HepG2 (cell line): ENCODE data around the gene PLEKHG5. TPM values are rescaled to one million over a fixed set of nuclear protein-coding genes. Genes with fewer than 3 reads are reported as not detected.

Experiments
- CHD4 ChIP-seq: fragments of 200-600 bp; sonication (generic); IDR thresholded peaks from 2 replicates; pipeline ENCODE4 v1.7.0; 2017; ENCODE audit warnings: mild to moderate bottlenecking, low read length, borderline replicate concordance
- ELF4 ChIP-seq: sonication (generic); formaldehyde crosslinking; IDR thresholded peaks from 2 replicates; pipeline ENCODE4 v1.5.0; 2020; ENCODE audit warnings: missing genetic modification reagents, mild to moderate bottlenecking, moderate library complexity, borderline replicate concordance
- KDM5B ChIP-seq: sonication (generic); formaldehyde crosslinking; IDR thresholded peaks from 2 replicates; pipeline ENCODE4 v1.4.0; 2020; ENCODE audit warnings: missing genetic modification reagents, mild to moderate bottlenecking, borderline replicate concordance
- MAZ ChIP-seq, 2 experiments: sonication (generic) in 1 of 2; formaldehyde crosslinking in 1 of 2; IDR thresholded peaks; 2 replicates each; pipeline versions ENCODE4 v1.5.0 to v1.6.1; 2012 to 2020; ENCODE audit warnings: low read depth in 2 of 2, mild to moderate bottlenecking in 2 of 2, borderline replicate concordance in 1 of 2, improper control_type of control experiment in 1 of 2, low read length in 1 of 2, missing genetic modification reagents in 1 of 2, moderate library complexity in 1 of 2
- NCOA5 ChIP-seq: sonication (generic); formaldehyde crosslinking; IDR thresholded peaks from 2 replicates; pipeline ENCODE4 v1.4.0; 2020; ENCODE audit warnings: missing genetic modification reagents
- PHF21A ChIP-seq: sonication (generic); formaldehyde crosslinking; IDR thresholded peaks from 2 replicates; pipeline ENCODE4 v1.5.0; 2020; ENCODE audit warnings: mild to moderate bottlenecking, missing genetic modification reagents
- TP53 ChIP-seq: sonication (generic); formaldehyde crosslinking; conservative IDR thresholded peaks from 2 replicates; pipeline ENCODE4 v1.4.0; 2020; ENCODE audit warnings: missing genetic modification reagents
- ZNF160 ChIP-seq: sonication (generic); formaldehyde crosslinking; IDR thresholded peaks from 2 replicates; pipeline ENCODE4 v1.8.0; 2022; ENCODE audit warnings: mild to moderate bottlenecking, inconsistent platforms, missing genetic modification reagents
- ZNF543 ChIP-seq: sonication (generic); formaldehyde crosslinking; IDR thresholded peaks from 2 replicates; pipeline ENCODE4 v1.4.0; 2020; ENCODE audit warnings: mild to moderate bottlenecking, missing genetic modification reagents
- ZNF703 ChIP-seq: sonication (generic); formaldehyde crosslinking; IDR thresholded peaks from 2 replicates; pipeline ENCODE4 v1.5.1; 2020; ENCODE audit warnings: missing genetic modification reagents, mild to moderate bottlenecking, moderate library complexity, borderline replicate concordance
- polyA plus RNA-seq, 8 experiments: library from polyadenylated mRNA; depleted of rRNA in 3 of 8; stranded (reverse) in 7 of 8; unstranded in 1 of 8; fragments of >200 nt; fragmentation: Illumina TruSeq in 4 of 8; extraction: Trizol in 4 of 8; gene quantifications; 2 replicates each; pipeline versions ENCODE4 v1.2.1 to v1.2.3, GENCODE V29; 2011 to 2016; ENCODE audit warnings: low read depth in 4 of 8, missing spikeins in 1 of 8, mixed read lengths in 1 of 8; ENCODE audit not compliant: insufficient read depth in 1 of 8
- total RNA-seq, 5 experiments: library from RNA; depleted of rRNA; stranded (reverse); fragments of >200 nt; fragmentation: Illumina TruSeq; extraction: Trizol; gene quantifications; 2 replicates each; pipeline ENCODE4 v1.2.3, GENCODE V29; 2016; ENCODE audit warnings: low read depth in 1 of 5
- TF ChIP-seq, protein P1 (sequence below), 2 experiments: IDR thresholded peaks; 2 replicates each; pipeline ENCODE4 v1.6.1; 2011 to 2012; ENCODE audit warnings: low read length in 2 of 2, borderline replicate concordance in 1 of 2, low read depth in 1 of 2, mild to moderate bottlenecking in 1 of 2, moderate library complexity in 1 of 2
- TF ChIP-seq, protein P2 (sequence below): sonication (generic); formaldehyde crosslinking; IDR thresholded peaks from 2 replicates; pipeline ENCODE4 v1.5.1; 2020; ENCODE audit warnings: mild to moderate bottlenecking, missing genetic modification reagents, moderate library complexity
- TF ChIP-seq, protein P3 (sequence below): IDR thresholded peaks from 2 replicates; pipeline ENCODE4 v1.6.1; 2016; ENCODE audit warnings: low read depth, borderline replicate concordance
- TF ChIP-seq, protein P4 (sequence below): sonication (generic); formaldehyde crosslinking; IDR thresholded peaks from 2 replicates; pipeline ENCODE4 v1.8.0; 2022; ENCODE audit warnings: missing genetic modification reagents, mild to moderate bottlenecking, inconsistent platforms, borderline replicate concordance
- TF ChIP-seq, protein P5 (sequence below): sonication (generic); formaldehyde crosslinking; IDR thresholded peaks from 2 replicates; pipeline ENCODE4 v1.4.0; 2020; ENCODE audit warnings: mild to moderate bottlenecking, low read depth, missing genetic modification reagents
- TF ChIP-seq, protein P6 (sequence below): IDR thresholded peaks from 2 replicates; pipeline ENCODE4 v1.6.1; 2016; ENCODE audit warnings: control low read depth

PLEKHG5 gene
- total and polyA plus RNA-seq, 2 of the 13 experiments (the other 11 are each of a cell fraction or from before 2014, with no cell fraction given): 1.9 to 3.5 TPM

DNA sequence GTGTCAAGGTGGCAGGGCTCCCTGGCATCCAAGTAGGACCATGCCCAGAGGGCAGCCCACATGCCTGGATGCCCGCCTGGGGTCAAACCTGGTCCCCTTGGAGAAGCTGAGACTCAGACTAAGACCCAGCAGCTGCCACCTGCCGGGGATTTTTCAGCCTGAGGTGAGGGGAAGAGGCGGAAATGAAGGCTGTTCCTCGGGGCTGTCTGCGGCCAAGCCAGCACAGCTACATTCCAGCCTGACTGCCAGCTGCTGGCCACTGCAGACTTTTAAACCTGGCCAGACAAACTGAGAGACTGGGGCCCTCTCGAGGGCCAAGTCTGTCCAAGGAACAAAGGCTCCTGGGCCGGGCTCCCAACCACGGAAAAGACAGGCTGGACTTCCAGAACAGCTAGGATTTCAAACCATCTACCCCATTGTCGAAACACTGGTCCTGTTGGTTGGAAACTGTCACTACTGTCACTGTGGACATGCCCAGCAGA lies 21.9 kb upstream of the PLEKHG5 start (continued):
- no peak for TF ChIP-seq ZNF703 (CRISPR knock-in tag)
- no peak for TF ChIP-seq ZNF160
- TF ChIP-seq, protein P1, sequence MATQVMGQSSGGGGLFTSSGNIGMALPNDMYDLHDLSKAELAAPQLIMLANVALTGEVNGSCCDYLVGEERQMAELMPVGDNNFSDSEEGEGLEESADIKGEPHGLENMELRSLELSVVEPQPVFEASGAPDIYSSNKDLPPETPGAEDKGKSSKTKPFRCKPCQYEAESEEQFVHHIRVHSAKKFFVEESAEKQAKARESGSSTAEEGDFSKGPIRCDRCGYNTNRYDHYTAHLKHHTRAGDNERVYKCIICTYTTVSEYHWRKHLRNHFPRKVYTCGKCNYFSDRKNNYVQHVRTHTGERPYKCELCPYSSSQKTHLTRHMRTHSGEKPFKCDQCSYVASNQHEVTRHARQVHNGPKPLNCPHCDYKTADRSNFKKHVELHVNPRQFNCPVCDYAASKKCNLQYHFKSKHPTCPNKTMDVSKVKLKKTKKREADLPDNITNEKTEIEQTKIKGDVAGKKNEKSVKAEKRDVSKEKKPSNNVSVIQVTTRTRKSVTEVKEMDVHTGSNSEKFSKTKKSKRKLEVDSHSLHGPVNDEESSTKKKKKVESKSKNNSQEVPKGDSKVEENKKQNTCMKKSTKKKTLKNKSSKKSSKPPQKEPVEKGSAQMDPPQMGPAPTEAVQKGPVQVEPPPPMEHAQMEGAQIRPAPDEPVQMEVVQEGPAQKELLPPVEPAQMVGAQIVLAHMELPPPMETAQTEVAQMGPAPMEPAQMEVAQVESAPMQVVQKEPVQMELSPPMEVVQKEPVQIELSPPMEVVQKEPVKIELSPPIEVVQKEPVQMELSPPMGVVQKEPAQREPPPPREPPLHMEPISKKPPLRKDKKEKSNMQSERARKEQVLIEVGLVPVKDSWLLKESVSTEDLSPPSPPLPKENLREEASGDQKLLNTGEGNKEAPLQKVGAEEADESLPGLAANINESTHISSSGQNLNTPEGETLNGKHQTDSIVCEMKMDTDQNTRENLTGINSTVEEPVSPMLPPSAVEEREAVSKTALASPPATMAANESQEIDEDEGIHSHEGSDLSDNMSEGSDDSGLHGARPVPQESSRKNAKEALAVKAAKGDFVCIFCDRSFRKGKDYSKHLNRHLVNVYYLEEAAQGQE (IDR thresholded peaks at IDR 0.05; ENCODE audit: borderline replicate concordance in 1 of 2, low read depth in 1 of 2, low read length in 2 of 2): no peak
- TF ChIP-seq, protein P2, sequence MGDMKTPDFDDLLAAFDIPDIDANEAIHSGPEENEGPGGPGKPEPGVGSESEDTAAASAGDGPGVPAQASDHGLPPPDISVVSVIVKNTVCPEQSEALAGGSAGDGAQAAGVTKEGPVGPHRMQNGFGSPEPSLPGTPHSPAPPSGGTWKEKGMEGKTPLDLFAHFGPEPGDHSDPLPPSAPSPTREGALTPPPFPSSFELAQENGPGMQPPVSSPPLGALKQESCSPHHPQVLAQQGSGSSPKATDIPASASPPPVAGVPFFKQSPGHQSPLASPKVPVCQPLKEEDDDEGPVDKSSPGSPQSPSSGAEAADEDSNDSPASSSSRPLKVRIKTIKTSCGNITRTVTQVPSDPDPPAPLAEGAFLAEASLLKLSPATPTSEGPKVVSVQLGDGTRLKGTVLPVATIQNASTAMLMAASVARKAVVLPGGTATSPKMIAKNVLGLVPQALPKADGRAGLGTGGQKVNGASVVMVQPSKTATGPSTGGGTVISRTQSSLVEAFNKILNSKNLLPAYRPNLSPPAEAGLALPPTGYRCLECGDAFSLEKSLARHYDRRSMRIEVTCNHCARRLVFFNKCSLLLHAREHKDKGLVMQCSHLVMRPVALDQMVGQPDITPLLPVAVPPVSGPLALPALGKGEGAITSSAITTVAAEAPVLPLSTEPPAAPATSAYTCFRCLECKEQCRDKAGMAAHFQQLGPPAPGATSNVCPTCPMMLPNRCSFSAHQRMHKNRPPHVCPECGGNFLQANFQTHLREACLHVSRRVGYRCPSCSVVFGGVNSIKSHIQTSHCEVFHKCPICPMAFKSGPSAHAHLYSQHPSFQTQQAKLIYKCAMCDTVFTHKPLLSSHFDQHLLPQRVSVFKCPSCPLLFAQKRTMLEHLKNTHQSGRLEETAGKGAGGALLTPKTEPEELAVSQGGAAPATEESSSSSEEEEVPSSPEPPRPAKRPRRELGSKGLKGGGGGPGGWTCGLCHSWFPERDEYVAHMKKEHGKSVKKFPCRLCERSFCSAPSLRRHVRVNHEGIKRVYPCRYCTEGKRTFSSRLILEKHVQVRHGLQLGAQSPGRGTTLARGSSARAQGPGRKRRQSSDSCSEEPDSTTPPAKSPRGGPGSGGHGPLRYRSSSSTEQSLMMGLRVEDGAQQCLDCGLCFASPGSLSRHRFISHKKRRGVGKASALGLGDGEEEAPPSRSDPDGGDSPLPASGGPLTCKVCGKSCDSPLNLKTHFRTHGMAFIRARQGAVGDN (CRISPR knock-in tag): peak; percentile 55
- no peak for TF ChIP-seq CHD4
- TF ChIP-seq, protein P3, sequence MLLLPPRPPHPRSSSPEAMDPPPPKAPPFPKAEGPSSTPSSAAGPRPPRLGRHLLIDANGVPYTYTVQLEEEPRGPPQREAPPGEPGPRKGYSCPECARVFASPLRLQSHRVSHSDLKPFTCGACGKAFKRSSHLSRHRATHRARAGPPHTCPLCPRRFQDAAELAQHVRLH (CRISPR knock-in tag): no peak
- TF ChIP-seq NCOA5 (CRISPR knock-in tag): no peak
- TF ChIP-seq ZNF543: no peak
- TF ChIP-seq KDM5B (CRISPR knock-in tag): no peak
- TF ChIP-seq PHF21A: no peak
- TF ChIP-seq, protein P4, sequence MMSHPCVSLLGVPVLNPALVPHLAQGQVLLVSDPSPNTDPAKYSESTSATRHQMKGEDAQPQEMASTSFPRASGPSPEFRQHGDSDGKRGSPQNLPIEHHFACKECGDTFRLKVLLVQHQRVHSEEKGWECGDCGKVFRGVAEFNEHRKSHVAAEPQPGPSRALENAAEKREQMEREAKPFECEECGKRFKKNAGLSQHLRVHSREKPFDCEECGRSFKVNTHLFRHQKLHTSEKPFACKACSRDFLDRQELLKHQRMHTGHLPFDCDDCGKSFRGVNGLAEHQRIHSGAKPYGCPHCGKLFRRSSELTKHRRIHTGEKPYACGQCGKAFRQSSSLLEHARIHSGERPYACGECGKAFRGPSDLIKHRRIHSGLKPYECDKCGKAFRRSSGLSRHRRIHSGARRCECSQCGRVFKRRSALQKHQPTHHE (CRISPR knock-in tag): no peak
- TF ChIP-seq MAZ (IDR thresholded peaks at IDR 0.05; ENCODE audit: borderline replicate concordance, low read depth, low read length): no peak
- TF ChIP-seq MAZ (CRISPR knock-in tag; IDR thresholded peaks at IDR 0.05; ENCODE audit: low read depth): 0 out of 2 replicates have a peak, but pooled peaks have one; percentile 28
- TF ChIP-seq ELF4 (CRISPR knock-in tag): 0 out of 2 replicates have a peak, but pooled peaks have one; percentile 23
- TF ChIP-seq, protein P5, sequence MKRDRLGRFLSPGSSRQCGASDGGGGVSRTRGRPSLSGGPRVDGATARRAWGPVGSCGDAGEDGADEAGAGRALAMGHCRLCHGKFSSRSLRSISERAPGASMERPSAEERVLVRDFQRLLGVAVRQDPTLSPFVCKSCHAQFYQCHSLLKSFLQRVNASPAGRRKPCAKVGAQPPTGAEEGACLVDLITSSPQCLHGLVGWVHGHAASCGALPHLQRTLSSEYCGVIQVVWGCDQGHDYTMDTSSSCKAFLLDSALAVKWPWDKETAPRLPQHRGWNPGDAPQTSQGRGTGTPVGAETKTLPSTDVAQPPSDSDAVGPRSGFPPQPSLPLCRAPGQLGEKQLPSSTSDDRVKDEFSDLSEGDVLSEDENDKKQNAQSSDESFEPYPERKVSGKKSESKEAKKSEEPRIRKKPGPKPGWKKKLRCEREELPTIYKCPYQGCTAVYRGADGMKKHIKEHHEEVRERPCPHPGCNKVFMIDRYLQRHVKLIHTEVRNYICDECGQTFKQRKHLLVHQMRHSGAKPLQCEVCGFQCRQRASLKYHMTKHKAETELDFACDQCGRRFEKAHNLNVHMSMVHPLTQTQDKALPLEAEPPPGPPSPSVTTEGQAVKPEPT: no peak
- TF ChIP-seq, protein P6, sequence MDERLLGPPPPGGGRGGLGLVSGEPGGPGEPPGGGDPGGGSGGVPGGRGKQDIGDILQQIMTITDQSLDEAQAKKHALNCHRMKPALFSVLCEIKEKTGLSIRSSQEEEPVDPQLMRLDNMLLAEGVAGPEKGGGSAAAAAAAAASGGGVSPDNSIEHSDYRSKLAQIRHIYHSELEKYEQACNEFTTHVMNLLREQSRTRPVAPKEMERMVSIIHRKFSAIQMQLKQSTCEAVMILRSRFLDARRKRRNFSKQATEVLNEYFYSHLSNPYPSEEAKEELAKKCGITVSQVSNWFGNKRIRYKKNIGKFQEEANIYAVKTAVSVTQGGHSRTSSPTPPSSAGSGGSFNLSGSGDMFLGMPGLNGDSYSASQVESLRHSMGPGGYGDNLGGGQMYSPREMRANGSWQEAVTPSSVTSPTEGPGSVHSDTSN (CRISPR knock-in tag): no peak
- no peak for TF ChIP-seq TP53 (CRISPR knock-in tag)
